ENCODE results near the gene ZNF124.

DNA sequence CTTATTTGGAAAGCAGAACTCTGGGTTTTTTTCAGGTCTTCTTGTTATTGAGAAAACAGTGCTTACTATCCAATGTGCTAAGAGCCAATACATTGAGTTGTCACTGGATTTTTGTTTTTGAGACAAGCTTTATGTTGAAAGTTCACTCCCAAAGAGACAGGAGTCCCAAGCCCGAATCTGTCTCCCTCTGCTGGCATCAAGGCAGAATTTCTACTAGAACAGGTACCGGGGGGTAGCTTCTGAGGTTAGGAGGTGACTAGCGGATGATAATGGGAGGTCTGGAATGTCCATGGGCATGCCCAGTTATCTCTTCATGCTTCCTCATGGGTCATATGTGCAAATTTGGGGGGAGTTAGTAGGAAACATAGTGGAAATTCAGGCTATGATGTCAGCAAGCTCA is 25.1 kb downstream of the ZNF124 start:
- TF ChIP-seq, protein P1, sequence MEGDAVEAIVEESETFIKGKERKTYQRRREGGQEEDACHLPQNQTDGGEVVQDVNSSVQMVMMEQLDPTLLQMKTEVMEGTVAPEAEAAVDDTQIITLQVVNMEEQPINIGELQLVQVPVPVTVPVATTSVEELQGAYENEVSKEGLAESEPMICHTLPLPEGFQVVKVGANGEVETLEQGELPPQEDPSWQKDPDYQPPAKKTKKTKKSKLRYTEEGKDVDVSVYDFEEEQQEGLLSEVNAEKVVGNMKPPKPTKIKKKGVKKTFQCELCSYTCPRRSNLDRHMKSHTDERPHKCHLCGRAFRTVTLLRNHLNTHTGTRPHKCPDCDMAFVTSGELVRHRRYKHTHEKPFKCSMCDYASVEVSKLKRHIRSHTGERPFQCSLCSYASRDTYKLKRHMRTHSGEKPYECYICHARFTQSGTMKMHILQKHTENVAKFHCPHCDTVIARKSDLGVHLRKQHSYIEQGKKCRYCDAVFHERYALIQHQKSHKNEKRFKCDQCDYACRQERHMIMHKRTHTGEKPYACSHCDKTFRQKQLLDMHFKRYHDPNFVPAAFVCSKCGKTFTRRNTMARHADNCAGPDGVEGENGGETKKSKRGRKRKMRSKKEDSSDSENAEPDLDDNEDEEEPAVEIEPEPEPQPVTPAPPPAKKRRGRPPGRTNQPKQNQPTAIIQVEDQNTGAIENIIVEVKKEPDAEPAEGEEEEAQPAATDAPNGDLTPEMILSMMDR (IDR thresholded peaks at IDR 0.05; ENCODE audit: borderline replicate concordance, extremely low read depth, low read length, poor library complexity, severe bottlenecking) = peak; percentile 50
- TF ChIP-seq EZH2 (IDR thresholded peaks at IDR 0.05; ENCODE audit: borderline replicate concordance, low read depth, low read length, severe bottlenecking) = no peak

Data from DND-41 (cell line).